Nephron progenitor cell (in vitro differentiated cells): ENCODE measurements around the gene ANXA2.
A peak's percentile ranks its signal among the peaks of the same experiment; 100 is the strongest.

Experiments used
- DNase-seq: peaks from one replicate; pipeline ENCODE4 v3.0.0; 2021
- H3K27ac Mint-ChIP-seq: 2 replicates; pipeline ENCODE4 v1.8.0; 2021; ENCODE audit warnings: mild to moderate bottlenecking, moderate library complexity, mixed read lengths
- H3K27me3 Mint-ChIP-seq: 2 replicates; pipeline ENCODE4 v1.8.0; 2021; ENCODE audit warnings: mild to moderate bottlenecking, low read depth, mixed read lengths; ENCODE audit not compliant: poor library complexity
- H3K36me3 Mint-ChIP-seq: 2 replicates; pipeline ENCODE4 v1.8.0; 2021; ENCODE audit warnings: low read depth, mixed read lengths
- H3K4me1 Mint-ChIP-seq: 2 replicates; pipeline ENCODE4 v1.8.0; 2021; ENCODE audit warnings: mixed read lengths
- H3K4me3 Mint-ChIP-seq: 2 replicates; pipeline ENCODE4 v1.8.0; 2021; ENCODE audit warnings: mild to moderate bottlenecking, moderate library complexity, mixed read lengths
- H3K9me3 Mint-ChIP-seq: 2 replicates; pipeline ENCODE4 v1.8.0; 2021; ENCODE audit warnings: mild to moderate bottlenecking, moderate library complexity, mixed read lengths
- CTCF ChIP-seq: fragments of 200-600 bp; sonication (generic); IDR thresholded peaks from 2 replicates; pipeline ENCODE4 v1.5.0; 2021; ENCODE audit warnings: antibody characterized with exemption

The ANXA2 gene

GRCh38 chr15:60421544-60421943 is 23.8 kb upstream of the ANXA2 start:
- DNase-seq = no peak
- no peaks in the 10 kb centered on the region for H3K9me3 Mint-ChIP-seq
- peaks cover 21% of the 10 kb centered on the region for H3K4me1 Mint-ChIP-seq
- H3K27ac Mint-ChIP-seq = no peak overlapping the region
- H3K36me3 Mint-ChIP-seq = peaks cover 23% of the 10 kb centered on the region
- no peaks in the 10 kb centered on the region for H3K27me3 Mint-ChIP-seq
- no peak overlapping the region for H3K4me3 Mint-ChIP-seq
- no peak for TF ChIP-seq CTCF

GRCh38 chr15:60420203-60420716 is 22.5 kb upstream of the ANXA2 start:
- peaks cover 21% of the 10 kb centered on the region for H3K4me1 Mint-ChIP-seq
- H3K9me3 Mint-ChIP-seq = no peaks in the 10 kb centered on the region
- no peak overlapping the region for H3K27ac Mint-ChIP-seq
- no peaks in the 10 kb centered on the region for H3K27me3 Mint-ChIP-seq
- no peak overlapping the region for H3K4me3 Mint-ChIP-seq
- DNase-seq = no peak
- peaks cover 23% of the 10 kb centered on the region for H3K36me3 Mint-ChIP-seq
- TF ChIP-seq CTCF = no peak

DNA sequence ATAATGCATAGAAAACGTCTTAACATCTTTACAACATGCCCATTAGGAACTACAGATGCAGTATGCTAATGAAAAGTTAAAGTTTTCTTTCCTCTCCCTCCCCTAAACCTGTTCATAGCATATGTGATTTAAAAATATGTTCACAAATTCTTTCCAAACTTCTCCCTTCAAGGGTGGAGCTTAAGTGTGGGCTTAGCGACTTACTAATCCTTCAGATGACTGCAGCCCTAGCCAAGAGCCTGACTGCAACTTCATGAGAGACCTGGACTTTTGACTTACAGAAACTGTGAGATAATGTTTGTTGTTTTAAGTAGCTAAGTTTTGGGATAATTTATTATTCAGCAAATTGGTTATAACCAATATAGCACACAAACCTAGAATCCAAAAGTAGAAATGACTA is 22.0 kb upstream of the ANXA2 start:
- Mint-ChIP-seq H3K27me3 (no peaks in the 10 kb centered on the region), H3K4me3 (no peak overlapping the region), H3K36me3 (peaks cover 23% of the 10 kb centered on the region), H3K9me3 (no peaks in the 10 kb centered on the region), H3K4me1 (peaks cover 17% of the 10 kb centered on the region), H3K27ac (no peak overlapping the region)
- no peak for DNase-seq
- TF ChIP-seq CTCF = no peak

- DNase-seq = no peak
- peaks cover 19% of the 10 kb centered on the region for H3K36me3 Mint-ChIP-seq
- peaks cover 4% of the 10 kb centered on the region for H3K27me3 Mint-ChIP-seq
- H3K9me3 Mint-ChIP-seq = no peaks in the 10 kb centered on the region
- H3K4me3 Mint-ChIP-seq = no peak overlapping the region
- H3K4me1 Mint-ChIP-seq = peaks cover 5% of the 10 kb centered on the region
- no peak for TF ChIP-seq CTCF
- no peak overlapping the region for H3K27ac Mint-ChIP-seq
Observed at GRCh38 chr15:60418096-60418495, 20.3 kb upstream of the ANXA2 start.

DNA sequence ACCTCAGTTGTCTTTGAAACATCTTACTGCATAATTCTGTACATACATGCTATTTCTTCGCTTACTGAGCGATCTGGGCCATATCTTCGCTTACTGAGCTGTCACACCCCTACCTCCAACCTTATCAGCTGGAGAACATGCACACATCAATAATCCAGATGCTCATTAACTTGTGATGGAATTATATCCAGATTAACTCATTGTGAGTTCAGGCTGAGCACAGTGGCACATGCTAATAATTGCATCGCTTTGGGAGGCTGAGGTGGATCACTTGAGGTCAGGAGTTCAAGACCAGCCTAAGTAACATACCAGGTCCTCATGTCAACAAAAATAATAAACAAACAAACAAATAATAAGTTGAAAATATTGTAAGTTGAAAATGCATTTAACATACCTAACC is 19.3 kb upstream of the ANXA2 start:
- Mint-ChIP-seq H3K27ac (peak overlapping the region; percentile 53), H3K27me3 (peaks cover 4% of the 10 kb centered on the region), H3K4me1 (peaks cover 5% of the 10 kb centered on the region), H3K4me3 (no peak overlapping the region), H3K9me3 (no peaks in the 10 kb centered on the region), H3K36me3 (peaks cover 19% of the 10 kb centered on the region)
- DNase-seq = no peak
- no peak for TF ChIP-seq CTCF

DNA sequence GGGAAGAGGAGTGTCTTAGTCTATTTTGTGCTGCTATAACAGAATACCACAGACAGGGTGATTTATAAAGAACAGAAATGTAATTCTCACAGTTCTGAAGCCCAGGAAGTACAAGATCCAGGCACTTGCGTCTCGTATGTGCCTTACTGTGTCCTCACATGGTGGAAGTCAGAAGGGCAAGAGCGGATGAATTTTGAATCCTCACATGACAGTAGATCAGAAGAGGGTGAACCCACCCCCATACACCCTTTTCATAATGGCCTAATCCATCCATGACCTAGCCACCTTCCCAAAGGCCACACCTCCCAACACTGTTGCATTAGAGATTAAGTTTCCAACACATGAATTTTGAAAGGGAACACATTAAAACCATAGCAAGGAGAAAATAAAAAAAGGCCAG is 18.7 kb upstream of the ANXA2 start:
- Mint-ChIP-seq H3K36me3 (peaks cover 19% of the 10 kb centered on the region), H3K9me3 (no peaks in the 10 kb centered on the region), H3K4me3 (no peak overlapping the region), H3K27me3 (peaks cover 4% of the 10 kb centered on the region), H3K27ac (peak overlapping the region; percentile 53), H3K4me1 (peaks cover 5% of the 10 kb centered on the region)
- DNase-seq = no peak
- TF ChIP-seq CTCF = no peak
